HL-60 (cell line): Measurements from ENCODE around the gene IL17B.

Experiments
- DNase-seq, 2 experiments: peaks; one replicate each; pipeline ENCODE4 v3.0.0-alpha.2; 2010 to 2020; ENCODE audit warnings: low read depth in 1 of 2, low spot score in 1 of 2
- H3K27ac ChIP-seq: fragments of 250-450 bp; sonication (Bioruptor Pico); replicated peaks from 2 replicates; pipeline ENCODE4 v1.5.1; 2020; ENCODE audit warnings: mild to moderate bottlenecking, moderate library complexity
- H3K27me3 ChIP-seq: fragments of 250-450 bp; sonication (Bioruptor Pico); 2 replicates; pipeline ENCODE4 v1.5.1; 2021; ENCODE audit warnings: mild to moderate bottlenecking, moderate library complexity; ENCODE audit not compliant: insufficient read depth, poor library complexity, severe bottlenecking
- H3K4me3 ChIP-seq: replicated peaks from 2 replicates; pipeline ENCODE4 v1.5.1; 2011; ENCODE audit warnings: mild to moderate bottlenecking, control low read depth, low read length; ENCODE audit not compliant: insufficient read depth
- GABPA ChIP-seq: IDR thresholded peaks from 2 replicates; pipeline ENCODE4 v1.6.1; 2012; ENCODE audit warnings: low read depth
- POLR2AphosphoS5 ChIP-seq: IDR thresholded peaks from 2 replicates; pipeline ENCODE4 v1.6.1; 2012; ENCODE audit warnings: low read depth
- SPI1 ChIP-seq: IDR thresholded peaks from 2 replicates; pipeline ENCODE4 v1.6.1; 2012; ENCODE audit warnings: low read depth, mild to moderate bottlenecking, borderline replicate concordance
- TF ChIP-seq, protein P1 (sequence below): IDR thresholded peaks from 2 replicates; pipeline ENCODE4 v1.6.1; 2012; ENCODE audit warnings: low read depth; ENCODE audit not compliant: insufficient replicate concordance
- TF ChIP-seq, protein P2 (sequence below): IDR thresholded peaks from one replicate; pipeline ENCODE4 v1.5.1; 2011; ENCODE audit warnings: low read length, control low read depth, inconsistent platforms; ENCODE audit not compliant: insufficient read depth

IL17B gene

DNA sequence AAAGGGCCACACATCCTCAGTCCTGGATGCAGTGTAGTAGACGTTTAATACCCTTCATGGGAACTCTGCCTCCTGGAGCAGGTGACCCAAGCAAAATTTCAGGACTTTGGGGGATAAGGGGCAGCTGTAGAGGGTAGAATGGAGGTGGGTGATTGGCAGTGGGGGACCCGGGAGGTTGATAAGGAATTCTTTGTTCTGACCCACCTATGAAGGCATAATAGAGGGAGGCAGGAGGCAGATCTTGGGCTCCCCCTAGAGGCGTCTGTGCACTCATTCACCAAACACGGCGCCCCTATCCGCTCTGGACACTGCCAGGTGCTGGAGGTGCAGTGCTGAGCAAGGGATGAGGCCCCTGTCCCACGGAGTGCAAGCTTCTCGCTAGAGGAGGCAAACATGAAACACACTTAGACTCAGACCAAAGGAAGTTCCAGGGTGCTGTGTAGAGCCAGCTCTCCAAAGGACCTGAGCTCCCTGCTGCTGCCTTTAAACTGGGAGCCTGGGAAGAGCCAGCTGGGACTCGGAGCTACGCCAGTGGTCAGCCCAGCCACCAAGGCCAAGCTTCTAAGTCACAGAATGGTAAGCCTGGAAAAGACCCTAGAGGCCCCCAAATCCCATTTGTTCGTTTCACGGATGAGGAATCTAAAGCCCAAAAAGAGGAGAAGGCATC is 7.7 kb downstream of the IL17B start:
- DNase-seq, result peak in 1 of 2 experiments; percentile 63
- TF ChIP-seq SPI1 (no peak), GABPA (no peak), POLR2AphosphoS5 (no peak)
- TF ChIP-seq, protein P1, sequence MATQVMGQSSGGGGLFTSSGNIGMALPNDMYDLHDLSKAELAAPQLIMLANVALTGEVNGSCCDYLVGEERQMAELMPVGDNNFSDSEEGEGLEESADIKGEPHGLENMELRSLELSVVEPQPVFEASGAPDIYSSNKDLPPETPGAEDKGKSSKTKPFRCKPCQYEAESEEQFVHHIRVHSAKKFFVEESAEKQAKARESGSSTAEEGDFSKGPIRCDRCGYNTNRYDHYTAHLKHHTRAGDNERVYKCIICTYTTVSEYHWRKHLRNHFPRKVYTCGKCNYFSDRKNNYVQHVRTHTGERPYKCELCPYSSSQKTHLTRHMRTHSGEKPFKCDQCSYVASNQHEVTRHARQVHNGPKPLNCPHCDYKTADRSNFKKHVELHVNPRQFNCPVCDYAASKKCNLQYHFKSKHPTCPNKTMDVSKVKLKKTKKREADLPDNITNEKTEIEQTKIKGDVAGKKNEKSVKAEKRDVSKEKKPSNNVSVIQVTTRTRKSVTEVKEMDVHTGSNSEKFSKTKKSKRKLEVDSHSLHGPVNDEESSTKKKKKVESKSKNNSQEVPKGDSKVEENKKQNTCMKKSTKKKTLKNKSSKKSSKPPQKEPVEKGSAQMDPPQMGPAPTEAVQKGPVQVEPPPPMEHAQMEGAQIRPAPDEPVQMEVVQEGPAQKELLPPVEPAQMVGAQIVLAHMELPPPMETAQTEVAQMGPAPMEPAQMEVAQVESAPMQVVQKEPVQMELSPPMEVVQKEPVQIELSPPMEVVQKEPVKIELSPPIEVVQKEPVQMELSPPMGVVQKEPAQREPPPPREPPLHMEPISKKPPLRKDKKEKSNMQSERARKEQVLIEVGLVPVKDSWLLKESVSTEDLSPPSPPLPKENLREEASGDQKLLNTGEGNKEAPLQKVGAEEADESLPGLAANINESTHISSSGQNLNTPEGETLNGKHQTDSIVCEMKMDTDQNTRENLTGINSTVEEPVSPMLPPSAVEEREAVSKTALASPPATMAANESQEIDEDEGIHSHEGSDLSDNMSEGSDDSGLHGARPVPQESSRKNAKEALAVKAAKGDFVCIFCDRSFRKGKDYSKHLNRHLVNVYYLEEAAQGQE, result no peak
- TF ChIP-seq, protein P2, sequence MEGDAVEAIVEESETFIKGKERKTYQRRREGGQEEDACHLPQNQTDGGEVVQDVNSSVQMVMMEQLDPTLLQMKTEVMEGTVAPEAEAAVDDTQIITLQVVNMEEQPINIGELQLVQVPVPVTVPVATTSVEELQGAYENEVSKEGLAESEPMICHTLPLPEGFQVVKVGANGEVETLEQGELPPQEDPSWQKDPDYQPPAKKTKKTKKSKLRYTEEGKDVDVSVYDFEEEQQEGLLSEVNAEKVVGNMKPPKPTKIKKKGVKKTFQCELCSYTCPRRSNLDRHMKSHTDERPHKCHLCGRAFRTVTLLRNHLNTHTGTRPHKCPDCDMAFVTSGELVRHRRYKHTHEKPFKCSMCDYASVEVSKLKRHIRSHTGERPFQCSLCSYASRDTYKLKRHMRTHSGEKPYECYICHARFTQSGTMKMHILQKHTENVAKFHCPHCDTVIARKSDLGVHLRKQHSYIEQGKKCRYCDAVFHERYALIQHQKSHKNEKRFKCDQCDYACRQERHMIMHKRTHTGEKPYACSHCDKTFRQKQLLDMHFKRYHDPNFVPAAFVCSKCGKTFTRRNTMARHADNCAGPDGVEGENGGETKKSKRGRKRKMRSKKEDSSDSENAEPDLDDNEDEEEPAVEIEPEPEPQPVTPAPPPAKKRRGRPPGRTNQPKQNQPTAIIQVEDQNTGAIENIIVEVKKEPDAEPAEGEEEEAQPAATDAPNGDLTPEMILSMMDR, result peak; percentile 78
- no peak overlapping the region for H3K4me3 ChIP-seq

GRCh38 chr5:149370878-149371277 is 8.2 kb downstream of the IL17B start:
- no peak for DNase-seq
- no peak overlapping the region for H3K27ac ChIP-seq

More for the DNA sequence above, 7.7 kb downstream of the IL17B start:
- Histone ChIP-seq H3K27me3 (no peaks in the 10 kb centered on the region), H3K27ac (no peak overlapping the region)

DNA sequence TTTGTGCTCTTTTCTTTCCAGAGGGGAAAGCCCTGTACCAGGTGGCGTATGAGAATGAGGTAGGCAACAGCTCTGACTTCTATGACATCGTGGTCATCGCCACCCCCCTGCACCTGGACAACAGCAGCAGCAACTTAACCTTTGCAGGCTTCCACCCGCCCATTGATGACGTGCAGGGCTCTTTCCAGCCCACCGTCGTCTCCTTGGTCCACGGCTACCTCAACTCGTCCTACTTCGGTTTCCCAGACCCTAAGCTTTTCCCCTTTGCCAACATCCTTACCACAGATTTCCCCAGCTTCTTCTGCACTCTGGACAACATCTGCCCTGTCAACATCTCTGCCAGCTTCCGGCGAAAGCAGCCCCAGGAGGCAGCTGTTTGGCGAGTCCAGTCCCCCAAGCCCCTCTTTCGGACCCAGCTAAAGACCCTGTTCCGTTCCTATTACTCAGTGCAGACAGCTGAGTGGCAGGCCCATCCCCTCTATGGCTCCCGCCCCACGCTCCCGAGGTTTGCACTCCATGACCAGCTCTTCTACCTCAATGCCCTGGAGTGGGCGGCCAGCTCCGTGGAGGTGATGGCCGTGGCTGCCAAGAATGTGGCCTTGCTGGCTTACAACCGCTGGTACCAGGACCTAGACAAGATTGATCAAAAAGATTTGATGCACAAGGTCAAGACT is 11.0 kb downstream of the IL17B start:
- Histone ChIP-seq H3K27me3 (no peaks in the 10 kb centered on the region), H3K27ac (no peak overlapping the region; the same call in 1 of the 2 replicates), H3K4me3 (no peak overlapping the region)
- no peak for DNase-seq
- TF ChIP-seq, protein P1, result no peak

More at GRCh38 chr5:149370878-149371277, 8.2 kb downstream of the IL17B start:
- no peaks in the 10 kb centered on the region for H3K27me3 ChIP-seq
- TF ChIP-seq SPI1 (no peak), GABPA (no peak), POLR2AphosphoS5 (no peak)
- TF ChIP-seq, protein P2, result no peak
- TF ChIP-seq, protein P1, result no peak
- no peak overlapping the region for H3K4me3 ChIP-seq
